Kidney capillary endothelial cell (primary cell): ENCODE results near the gene BFSP1.

Experiments
- DNase-seq: peaks from one replicate; pipeline ENCODE4 v3.0.0-alpha.2; 2018; ENCODE audit warnings: low spot score

Gene BFSP1

DNA sequence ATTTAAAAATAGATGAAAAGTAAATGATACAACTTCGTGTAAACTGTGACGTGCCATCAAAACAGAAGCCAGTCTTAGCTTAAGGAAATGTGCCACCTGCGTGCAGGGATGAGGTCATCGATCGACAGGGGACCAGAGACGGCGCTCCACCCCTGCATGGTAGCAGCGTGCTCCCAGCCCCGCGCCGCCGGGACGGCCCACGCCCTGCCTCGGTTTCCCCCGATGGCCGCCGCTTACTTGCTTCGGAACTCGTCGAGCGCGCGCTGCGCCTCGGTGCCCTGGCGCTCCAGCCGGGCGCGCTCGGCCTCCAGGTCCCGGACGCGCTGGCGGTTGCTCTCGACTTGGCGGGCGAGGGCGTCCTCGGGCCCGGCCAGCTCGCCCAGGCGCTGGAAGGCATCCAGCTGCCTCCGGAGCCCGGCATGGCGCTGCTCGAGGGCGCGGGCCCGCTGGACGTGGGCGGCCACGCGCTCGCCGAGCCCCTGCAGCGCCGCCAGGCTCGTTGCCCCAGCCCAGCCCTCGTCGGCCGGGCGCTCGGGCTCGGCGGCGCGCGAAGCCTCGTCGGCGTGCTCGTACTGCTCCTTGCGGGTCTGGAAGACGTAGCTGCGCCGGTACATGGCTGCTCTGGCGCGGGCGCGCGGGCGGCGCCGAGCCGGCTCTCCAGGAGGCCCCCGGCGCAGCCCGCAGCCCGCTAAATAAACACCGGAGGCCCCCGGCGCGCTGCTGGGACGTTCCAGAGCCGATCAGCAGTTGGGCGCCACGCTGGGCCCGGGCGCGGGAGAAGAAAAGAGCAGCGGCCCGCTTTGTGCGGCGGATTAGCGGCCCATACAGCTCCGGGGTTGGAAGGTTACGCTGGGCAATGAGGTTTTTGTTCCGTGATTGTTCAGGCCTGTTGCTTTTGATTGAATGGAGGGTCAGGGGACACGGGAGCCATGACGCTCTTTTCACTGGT is at the start of gene BFSP1:
Gene BFSP1, minus strand, starts transcription at position 664 of the 949 bp plus-strand sequence. Its CDS starts 50 bp downstream, at position 614.
- peak; percentile 44 for DNase-seq

DNA sequence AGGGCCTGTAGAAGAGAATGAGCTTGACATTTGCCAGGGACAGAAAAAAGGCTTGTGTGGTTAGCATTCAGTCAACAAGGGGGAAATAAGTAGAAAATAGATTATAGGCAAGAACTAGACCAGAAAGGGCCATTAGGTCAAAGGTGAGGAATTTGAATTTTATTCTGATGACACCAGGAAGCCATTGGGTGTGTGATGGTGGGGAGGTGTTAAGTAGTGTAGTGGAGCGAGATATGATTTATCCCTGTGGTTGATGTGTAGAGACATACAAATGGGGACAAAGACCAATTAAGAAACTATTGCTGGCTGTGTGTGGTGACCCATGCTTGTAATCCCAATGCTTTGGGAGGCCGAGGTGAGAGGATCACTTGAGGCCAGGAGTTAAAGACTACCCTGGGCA is 49.7 kb upstream of the BFSP1 start:
- DNase-seq = no peak

DNA sequence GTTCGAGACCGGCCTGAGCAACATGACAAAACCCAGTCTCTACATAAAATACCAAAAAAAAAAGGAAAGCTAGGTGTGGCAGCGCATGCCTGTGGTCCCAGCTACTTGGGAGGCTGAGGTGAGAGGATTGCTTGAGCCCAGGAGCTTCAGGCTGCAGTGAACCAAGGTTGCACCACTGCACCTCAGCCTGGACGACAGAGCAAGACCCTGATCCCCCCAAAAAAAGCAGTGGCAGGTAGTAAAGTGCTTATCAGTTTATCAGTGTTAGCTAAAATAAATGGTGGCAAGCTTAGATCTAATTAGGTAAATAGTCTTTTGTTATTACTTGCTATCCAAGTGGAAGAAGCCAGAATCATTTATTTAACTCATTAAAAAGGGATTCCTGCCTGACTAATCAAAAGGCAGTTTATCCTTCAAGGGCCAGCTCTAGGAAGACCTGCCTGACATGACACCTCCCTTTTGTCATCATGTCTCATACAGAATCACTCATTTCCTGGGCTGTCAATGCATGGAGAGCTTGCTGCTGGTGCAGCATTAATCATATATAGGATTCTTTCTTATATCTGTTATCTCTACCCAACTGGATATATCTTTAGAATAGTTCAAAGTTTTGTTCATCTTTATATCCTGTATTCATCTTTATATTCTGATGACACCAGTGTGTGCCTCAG is 48.3 kb upstream of the BFSP1 start:
- DNase-seq = no peak

DNA sequence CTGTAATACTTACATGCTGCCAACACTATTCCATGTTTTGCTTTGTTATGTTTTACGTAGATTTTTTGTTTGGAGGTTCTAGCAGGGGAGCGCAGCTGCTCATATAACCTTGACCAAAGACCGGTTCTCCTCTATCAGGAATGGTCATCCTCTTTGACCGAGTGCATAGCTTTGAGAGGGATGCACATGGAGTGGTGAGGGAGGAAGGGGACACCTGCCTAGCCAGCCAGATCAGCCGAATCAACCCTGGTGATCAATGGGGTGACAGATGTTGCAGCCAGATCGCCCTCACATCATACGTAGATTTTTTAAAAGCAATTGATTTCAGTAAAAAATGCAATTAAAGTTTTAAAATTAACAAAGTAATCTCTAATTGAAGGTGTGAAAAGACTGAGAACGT is 45.0 kb upstream of the BFSP1 start:
- DNase-seq = no peak

GRCh38 chr20:17573463-17573862 is 42.3 kb upstream of the BFSP1 start:
- DNase-seq = no peak

DNA sequence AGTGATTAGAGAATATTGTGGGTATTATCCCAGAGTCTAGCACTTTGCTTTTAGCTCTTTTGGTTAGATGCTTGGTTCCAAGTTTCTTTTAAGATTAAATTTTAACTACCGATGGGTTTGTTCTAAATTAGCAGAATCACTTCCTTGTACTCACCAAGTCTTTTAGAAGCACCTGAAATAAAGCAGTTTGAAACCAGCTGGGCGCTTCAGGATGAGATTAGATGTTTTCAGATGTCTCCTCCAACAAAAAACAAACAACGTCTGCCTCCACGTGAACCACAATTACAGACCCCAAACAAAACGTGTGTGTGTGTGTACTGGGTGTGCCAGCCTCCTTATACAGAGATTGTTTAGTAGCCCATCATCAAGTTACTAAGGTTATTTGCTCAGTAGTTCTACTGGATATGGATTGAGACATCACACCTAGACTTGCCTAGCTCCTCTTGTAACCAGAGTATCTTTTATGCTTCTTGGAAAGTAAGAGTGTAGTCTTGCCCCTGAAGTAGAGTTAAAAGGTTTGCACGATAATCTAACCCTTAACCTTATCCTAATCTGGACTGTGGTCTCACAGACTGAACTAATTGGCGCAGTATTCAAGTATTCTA is 41.0 kb upstream of the BFSP1 start:
- DNase-seq = no peak

- DNase-seq = no peak
Observed at GRCh38 chr20:17571153-17571527, 40.0 kb upstream of the BFSP1 start.

- no peak for DNase-seq
Observed at GRCh38 chr20:17570347-17571152, 39.4 kb upstream of the BFSP1 start.

- DNase-seq = peak; percentile 85
Observed at GRCh38 chr20:17569616-17570346, 38.6 kb upstream of the BFSP1 start, which contains the start of gene DSTN. DSTN (plus strand) TSS chr20:17570075; CDS start chr20:17570209, 134 bp downstream.

- DNase-seq = peak; percentile 96
Observed at GRCh38 chr20:17568972-17569521, 37.9 kb upstream of the BFSP1 start.

DNA sequence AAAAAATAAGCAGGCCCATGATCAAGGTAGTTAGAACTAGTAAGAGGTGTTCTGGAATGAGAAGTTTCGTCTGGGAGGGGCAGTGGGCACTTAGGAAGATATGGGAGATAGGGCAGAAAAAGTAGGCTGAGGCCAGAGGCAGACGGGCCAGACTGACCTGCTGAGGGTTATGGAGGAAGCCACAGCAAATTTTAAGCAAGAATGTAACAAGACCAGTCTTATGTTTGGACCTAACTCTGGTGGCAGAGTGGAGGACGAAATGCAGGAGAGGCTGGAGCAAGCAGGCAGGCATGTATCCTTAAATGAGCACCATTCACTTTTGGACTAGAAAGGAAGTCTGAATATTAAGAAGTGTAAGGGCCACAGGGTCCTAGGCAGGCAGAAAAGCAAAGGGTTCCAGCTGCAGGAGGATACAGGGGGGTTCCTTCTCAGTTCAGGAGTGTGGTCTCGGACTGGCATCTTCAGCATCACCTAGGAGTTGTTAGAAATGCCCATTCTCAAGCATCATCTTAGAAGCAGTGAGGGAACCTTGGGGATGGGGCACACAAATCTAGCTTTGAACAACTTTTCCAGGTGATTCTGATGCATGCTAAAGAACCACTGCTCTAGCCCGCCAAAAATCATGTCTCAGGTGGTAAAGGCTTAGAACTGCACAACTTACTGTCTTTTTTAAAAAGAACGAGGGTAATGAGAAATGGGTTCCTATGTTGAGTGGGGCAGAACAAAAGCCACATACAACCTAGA is 37.0 kb upstream of the BFSP1 start:
- DNase-seq = no peak

- no peak for DNase-seq
Observed at GRCh38 chr20:17566345-17566744, 35.2 kb upstream of the BFSP1 start.

GRCh38 chr20:17565169-17565845 is 34.1 kb upstream of the BFSP1 start:
- DNase-seq = no peak

DNA sequence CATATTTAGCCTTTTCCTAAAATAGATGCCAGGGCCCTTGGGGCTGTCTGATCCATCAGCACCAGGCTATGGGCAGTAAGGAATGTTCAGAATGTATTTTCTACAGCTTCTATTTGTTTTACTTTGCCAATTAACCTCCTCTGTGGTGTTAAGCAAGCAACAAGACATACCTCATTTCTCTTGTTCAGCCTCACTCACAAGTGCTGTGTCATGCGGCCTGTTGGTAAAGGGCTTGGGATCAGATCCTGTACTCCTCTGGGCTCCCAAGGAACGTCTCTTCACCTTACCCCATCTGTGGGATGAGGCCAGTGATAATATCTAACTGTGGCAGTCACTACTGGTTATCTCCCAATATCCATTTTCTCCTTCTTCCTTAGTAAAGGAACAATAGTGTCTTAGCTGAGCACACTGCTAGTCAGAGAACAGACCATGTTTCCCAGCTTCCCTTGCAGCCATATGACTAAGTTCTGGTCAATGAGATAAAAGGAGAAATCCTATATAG is 31.7 kb upstream of the BFSP1 start:
- DNase-seq = no peak

DNA sequence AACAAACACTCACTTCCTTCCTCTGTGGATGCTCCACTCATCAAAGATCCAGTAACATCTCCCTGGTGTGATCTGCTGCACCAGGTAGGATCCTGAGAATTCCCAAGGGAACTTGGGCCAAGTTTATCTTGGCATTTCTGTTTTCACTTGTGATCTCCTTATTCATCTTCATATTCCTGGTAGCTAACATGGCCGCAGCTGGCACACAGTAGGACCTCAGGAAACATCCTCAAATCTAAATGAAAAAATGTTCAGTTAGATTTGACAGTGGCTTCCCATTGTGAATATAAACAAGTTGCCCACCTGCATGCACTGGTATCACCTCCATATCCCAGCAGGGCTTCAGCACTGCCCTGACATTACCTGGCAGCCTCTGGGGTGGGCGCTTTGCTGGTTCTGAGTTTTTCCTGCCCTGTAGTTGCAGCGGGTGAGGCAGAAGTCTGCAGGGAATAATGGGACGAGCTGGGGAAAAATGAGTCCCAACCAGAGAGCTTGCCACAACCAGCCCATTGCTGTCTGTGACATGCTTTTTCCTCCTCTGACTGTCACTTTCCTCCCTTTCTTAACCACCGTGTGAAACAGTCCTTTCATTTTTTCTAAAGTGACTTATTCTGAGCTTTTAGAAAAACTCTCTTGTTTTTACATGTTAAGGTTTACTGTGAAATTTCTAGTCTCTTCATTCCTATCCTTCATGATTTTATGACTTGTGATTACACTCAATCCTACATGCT is 29.3 kb upstream of the BFSP1 start:
- DNase-seq = peak; percentile 20

DNA sequence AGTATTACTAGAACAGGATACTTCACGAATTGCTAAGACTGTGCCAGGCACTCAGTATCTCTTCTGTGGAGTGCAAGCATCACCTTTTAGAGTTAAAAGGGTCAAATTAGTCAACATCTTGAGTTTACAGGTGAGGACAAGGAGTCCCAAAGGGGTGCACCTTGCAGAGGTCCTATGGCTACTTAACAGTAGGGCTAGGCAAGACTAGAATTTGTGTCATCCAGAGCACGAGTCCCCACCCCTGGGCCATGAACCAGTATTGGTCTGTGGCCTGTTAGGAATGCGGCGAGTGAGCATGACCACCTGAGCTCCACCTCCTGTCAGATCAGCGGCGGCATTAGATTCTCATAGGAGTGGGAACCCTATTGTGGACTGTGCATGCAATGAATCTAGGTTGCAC is 28.2 kb upstream of the BFSP1 start:
- no peak for DNase-seq

DNA sequence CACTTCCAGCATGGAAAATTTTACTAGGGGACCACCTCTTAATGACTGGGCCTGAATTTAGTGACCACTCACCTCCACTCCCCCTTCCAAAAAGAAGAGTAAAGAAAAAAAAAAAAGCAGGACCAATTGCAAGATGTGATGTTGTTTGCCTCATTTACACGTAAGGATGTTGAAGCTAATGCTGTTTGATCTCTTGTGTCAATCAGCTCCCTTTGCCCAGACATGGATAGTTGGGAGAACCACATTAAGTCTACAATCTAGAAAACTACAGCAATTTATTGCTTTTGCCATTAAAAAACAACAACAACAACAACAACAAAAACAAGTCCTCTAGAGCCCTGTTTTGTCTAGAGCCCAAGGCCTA is 27.7 kb upstream of the BFSP1 start:
- DNase-seq = no peak

DNA sequence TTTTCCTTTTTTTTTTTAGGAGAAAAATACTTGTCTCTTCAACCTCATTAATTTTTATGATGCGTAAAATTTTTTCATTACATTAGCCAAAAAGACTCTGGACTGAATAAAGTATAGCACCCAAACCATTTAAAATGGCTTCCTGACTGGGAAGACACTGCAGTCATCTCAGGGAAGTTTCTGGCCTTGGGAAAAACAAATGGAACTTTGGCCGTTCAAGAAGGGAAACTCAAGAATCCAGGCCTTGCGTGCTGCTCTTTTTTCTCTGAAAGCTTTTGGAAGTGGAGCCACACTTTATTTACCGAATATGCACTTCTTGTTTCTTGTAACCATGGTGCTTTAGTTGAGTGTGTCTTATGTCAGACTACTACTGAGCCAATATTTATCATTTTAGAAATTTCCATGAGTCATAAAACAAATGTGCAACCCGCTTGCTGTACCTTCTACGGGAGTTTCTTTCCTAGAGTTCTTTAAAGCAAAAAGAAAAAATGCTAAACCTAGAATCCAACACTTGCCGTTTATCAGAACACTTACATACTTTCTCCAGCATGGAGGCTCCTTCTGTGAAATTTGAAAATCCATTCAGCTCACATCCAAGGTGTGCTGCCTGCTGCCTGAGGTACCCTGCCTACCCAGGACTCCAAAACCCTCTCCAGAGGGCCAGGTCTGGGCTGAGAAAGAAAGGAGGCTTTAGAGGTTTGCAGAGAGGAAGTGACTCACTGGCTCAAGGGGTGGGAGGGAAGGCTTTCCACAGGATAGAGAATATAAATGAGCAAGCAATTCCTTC is 27.2 kb upstream of the BFSP1 start:
- DNase-seq = peak; percentile 77
